GM21723 (cell line): ENCODE data around the gene NKAPD1.
A peak's percentile ranks its signal among the peaks of the same experiment; 100 is the strongest.
"Not testable (repeated sequence)": the region's sequence is repeated elsewhere in the genome, so short reads cannot be mapped to it uniquely, and the experiment has no call there.

ENCODE experiments used
- ATAC-seq: cut with Tn5 transposase; IDR thresholded peaks from one replicate; pipeline ENCODE4 v1.9.1; 2021; ENCODE audit warnings: mild to moderate bottlenecking, moderate library complexity; ENCODE audit not compliant: unreplicated experiment

The NKAPD1 gene

GRCh38 chr11:112085822-112086421 is 11.8 kb downstream of the NKAPD1 start:
- ATAC-seq, result peak; percentile 35

DNA sequence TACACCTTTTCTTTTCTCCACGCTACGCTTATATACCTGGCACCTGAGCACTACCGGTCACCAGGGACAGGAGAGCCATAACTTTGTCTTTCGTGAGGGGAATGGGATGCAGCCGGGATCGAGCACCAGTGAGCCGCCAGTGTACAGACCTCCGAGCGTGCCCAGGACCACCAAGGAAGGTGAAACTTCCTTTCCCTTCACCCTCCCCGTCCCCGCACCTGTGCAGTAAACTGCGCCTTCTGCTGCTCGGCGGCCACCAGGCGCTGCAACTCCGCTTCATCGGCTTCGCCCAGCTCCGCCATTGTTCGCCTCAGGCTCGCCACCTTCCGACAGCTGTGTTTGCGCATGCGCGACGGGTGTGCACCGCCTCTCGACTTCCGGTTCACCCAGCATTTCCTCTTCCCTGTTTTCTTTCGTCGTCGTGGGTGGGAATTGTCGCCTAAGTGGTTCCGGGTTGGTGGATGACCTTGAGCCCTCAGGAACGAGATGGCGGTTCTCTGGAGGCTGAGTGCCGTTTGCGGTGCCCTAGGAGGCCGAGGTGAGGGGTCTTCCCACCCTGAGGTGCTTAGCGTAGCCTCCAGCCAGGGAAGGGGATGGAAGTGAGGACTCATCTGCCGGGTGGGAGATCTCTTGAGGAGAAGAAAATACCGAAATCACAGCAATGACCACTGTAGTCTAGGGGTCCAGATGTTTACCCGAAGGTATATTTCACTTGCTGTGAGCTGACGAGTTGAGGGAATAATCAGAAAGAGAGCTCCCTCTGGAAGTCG is 12.5 kb downstream of the NKAPD1 start, which contains the start of the genes SDHD and TIMM8B:
TSS of gene SDHD (plus strand) at position 452 of the 770 bp plus-strand sequence. CDS start at position 487, 35 bp downstream.
TSS of gene TIMM8B (minus strand) at position 335 of the 770 bp plus-strand sequence. CDS start at position 302, 33 bp downstream.
- peak; percentile 90 for ATAC-seq

DNA sequence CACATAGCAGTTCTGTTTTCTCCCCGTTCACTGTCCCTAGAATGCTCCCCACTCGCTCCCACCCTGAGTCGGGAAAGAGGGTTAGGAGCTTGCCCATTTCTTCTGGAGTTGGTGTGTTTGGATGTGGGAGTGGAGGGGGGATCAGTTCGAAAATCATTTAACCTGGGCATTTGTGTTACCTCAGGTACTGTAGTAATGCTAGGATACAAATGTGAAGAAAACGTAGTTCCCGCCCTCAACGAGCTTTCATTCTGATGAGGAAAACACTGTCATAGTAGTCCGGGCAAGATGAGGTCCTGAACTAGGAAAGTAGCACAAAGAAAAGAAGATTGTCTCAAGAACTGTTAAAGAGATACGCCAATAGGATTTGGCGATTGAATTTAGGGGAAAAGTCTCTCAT is 13.1 kb downstream of the NKAPD1 start:
- no peak for ATAC-seq

DNA sequence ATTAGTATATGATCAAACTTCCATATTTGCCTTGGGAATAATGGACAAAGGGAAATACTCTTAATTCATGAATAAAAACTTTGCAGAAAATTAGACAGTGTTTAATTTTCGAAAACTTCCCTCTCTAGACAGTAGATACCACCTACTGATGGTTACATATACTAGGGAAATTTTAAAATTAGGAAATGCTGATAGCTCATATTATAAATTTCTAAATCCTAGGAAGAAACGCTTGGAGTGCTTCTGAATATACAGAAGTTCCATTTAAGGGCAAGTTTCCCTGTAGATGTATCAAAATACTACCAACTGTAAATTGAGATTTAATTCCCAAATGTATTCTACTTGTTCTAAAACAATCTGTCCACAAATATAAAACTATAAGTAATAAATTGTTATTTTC is 21.2 kb downstream of the NKAPD1 start:
- ATAC-seq, result not testable (repeated sequence)

GRCh38 chr11:112096194-112096593 is 22.1 kb downstream of the NKAPD1 start:
- no peak for ATAC-seq

GRCh38 chr11:112097734-112098528 is 23.8 kb downstream of the NKAPD1 start:
- no peak for ATAC-seq

DNA sequence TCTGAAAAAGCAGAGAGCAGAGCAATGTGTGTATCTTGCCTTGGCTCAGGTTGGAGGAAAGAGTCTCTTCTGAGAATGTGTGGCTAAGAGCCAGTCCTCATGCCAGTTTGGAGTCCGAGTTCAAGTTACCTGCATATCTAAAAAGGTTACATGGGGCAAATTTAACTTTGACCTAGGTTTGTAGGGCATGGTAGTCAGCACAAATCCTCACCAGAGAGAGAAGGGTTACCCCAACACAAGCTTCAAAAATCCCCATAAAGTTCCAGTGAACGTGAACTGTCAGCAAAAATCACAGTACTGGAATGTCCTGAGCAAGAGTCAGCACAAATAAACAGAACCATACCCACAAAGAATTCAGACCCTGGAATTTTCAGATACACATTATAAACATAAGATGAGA is 26.4 kb downstream of the NKAPD1 start:
- no peak for ATAC-seq

GRCh38 chr11:112103446-112103845 is 29.3 kb downstream of the NKAPD1 start:
- no peak for ATAC-seq

- no peak for ATAC-seq
Observed at GRCh38 chr11:112106070-112106469, 32.0 kb downstream of the NKAPD1 start.

DNA sequence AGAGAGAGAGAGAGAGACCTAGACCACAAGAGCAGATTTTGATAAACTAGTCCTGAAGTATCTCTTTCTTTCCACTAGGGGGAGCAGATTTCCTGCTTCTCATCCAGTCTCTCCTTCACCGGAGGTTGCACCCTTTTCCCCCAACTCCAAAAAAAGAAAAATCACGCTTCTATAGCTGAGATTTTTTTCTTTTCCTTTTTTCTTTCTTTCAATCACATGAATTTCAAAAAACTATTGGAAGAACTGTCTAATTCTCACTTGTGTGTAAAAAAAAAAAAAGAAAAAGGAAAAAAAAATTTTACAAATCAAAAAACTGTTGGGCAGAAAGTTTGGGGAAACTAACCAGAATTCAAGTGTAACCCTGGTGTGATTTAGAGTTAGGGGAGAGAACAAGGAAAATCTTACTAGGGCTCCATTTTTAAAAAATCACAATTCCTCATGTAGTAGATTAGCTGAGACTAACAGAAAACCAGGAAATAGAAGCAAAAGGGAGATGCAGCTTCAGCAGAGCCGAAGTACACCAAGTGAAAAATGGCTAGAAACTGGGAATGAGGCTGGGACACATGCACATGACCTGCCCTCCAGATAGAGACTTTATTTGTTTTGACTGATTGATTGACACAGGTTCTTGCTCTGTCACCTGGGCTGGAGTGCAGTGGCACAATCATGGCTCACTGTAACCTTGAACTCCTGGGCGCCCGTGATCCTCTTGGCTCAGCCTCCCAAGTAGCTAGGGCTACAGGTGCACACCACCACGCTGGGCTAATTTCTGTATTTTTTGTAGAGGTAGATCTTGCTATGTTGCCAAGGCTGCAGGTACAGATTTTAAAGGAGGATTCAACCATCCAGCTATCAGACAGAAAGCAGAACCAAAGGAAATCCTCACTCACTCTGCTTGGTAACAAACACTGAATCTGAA is 39.7 kb downstream of the NKAPD1 start:
- no peak for ATAC-seq

GRCh38 chr11:112114460-112114859 is 40.4 kb downstream of the NKAPD1 start:
- ATAC-seq, result no peak

GRCh38 chr11:112115386-112115785 is 41.3 kb downstream of the NKAPD1 start:
- ATAC-seq, result no peak

- ATAC-seq, result no peak
Observed at GRCh38 chr11:112118176-112118575, 44.1 kb downstream of the NKAPD1 start.

- ATAC-seq, result no peak
Observed at GRCh38 chr11:112121981-112122615, 48.0 kb downstream of the NKAPD1 start.

DNA sequence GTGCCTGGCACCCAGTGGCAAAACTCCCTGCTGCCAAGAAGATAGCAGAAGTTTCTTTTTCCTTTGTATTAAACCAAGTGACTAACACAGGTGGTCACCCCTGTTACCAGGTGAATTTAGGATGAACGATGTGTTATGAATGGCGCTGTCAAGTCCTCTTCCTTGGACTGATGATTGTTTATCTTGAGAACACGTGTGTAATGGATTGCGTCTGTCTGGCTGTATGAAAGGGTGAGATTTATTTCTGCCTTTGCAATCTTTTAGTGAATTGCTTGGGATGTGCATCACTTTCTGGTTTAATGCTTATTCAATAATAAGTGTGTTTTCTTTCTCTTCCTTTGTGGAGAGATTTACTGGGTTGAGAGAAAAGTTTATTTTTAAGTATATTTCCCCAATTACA is 49.0 kb downstream of the NKAPD1 start:
- ATAC-seq, result no peak

DNA sequence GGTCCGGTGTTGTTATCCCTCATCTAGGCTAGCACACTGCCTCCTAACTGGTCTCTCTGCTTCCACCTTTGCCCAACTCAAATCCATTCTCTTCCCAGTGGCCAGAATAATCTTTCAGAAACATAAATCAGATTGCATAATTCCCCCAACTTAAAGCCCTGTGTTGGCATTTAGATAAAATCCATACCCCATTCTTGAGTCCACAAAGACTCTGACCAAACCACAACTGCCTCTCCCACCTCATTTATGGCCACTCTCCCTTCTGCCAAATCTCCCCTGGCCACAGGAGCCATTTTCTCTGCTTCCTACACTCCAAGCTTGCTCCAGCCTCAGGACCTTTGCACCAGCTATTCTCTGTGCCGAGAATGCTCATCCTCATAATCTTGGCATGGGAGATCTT is 53.0 kb downstream of the NKAPD1 start:
- no peak for ATAC-seq

- ATAC-seq, result no peak
Observed at GRCh38 chr11:112128483-112129121, 54.5 kb downstream of the NKAPD1 start.

DNA sequence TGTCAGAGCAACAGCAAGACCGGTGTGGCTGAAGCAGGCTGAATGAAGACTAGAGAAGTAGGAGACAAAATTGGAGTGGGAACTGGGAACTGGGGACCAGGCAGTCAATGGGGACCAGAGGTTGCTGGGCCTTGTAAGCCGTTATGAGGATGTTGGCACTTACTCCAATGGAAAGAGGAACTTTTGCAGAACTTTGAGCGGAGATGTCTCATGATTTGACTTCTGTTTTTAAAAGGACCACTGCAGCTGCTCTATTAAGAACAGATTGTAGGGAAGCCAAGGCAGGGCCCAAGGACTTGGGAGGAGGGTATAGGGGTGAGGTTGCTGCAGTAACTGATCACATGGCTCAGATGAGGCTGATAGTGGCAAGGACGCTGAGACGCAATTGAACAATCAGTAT is 55.6 kb downstream of the NKAPD1 start:
- no peak for ATAC-seq

GRCh38 chr11:112132737-112133136 is 58.6 kb downstream of the NKAPD1 start:
- ATAC-seq, result no peak

DNA sequence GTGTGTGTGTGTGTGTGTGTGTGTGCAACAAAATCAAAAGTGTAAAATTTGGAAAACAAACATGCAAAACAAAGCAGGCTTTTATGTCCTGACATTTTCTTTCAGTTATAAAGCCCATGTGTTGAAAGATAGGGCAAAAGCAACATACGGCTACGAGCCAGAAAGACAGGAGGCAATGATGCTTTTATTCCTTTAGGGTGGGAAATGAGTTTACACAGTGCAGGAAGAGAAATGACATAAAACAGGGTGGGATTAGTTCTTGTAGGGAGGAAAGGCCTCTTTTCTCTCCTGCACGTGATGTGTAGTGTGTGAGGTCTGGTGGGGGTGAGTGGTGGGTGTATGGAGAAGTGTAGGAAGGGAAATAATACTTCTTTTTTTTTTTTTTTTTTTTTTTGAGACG is 60.4 kb downstream of the NKAPD1 start:
- ATAC-seq, result no peak
